Stimulated activated CD8-positive, alpha-beta memory T cell treated with anti-CD3 and anti-CD28 coated beads, Interleukin-7, amount 100 ng/mL, for 24 hours (primary cell): ENCODE measurements around the gene FIGLA.

Experiments used
- DNase-seq: peaks from one replicate; pipeline ENCODE4 v3.0.0-alpha.2; 2020; ENCODE audit warnings: low read depth

The FIGLA gene, protein sequence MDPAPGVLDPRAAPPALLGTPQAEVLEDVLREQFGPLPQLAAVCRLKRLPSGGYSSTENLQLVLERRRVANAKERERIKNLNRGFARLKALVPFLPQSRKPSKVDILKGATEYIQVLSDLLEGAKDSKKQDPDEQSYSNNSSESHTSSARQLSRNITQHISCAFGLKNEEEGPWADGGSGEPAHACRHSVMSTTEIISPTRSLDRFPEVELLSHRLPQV

DNA sequence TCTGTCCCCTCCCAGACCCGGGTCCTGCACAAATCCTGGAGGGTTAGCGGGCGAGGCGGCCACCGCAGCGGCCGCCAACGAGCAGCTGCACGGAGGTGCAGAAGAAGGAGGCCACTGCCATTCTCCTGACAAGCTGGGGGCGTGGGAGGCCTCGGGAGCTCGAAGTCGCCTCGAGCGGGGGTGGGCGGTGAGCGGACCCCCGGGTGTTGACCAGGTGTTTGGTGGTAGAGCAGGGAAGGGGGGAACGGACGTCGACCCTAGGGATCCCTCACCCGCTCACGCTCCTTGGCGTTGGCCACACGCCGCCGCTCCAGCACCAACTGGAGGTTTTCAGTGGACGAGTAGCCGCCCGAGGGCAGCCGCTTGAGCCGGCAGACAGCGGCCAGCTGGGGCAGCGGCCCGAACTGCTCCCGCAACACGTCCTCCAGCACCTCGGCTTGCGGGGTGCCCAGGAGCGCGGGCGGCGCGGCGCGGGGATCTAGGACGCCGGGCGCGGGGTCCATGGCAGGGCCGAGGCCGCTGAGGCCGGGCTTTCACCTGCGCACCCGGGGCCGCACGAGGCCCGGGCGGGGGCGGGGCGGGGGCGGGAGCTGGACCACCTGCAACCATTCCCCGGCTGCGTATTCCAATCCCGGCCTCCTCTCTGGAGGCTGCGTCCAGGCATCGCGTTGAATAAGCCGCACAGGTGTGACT, at the start of gene FIGLA:
Gene FIGLA, minus strand, starts transcription at position 508 of the 693 bp plus-strand sequence. Its CDS starts 5 bp downstream, at position 503.
- DNase-seq, result no peak

DNA sequence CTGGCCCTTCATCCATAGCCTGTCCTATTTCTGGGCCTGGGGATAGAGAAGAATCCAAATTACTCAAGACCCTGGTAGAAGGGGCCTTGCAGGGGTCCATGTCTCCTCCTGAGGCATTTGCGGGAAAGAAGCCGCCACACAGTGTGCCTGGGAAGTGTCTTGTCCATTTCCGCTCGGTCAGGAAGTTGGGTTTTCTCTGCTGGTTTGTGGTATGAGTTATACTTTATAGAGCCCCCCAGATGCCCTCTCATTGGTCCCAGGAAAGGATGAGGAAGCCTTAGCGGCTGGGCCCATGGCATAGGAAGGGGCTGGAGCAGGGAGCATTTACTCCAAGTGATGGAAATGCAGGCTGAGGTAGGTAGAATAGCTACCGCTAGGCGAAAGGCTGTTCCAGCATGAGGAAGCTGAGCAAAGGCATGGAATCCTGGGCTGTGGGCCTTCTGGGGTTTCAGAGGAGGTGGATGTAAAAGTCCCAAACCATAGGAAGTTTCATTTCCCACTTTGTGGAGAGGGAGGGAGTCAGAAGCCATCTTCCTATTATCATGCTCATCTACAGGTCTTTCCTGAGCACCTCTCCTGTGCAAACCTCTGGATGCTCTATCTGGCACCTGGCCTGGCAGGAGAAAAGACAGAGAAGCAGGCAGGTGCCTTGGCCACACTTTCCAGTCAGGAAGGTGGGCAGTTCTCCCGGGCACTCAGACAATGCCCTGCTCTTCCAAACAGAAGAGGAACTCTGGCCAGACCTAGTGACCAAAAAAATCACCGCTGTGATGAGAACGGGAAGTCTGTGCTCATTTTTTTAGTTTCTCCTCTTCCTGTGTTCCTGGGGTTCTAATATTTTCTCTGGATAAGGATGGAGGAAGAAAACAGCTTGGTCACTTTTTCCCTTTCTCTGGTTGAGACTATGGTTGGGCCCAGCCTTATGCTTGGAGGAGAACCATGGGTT, 47.8 kb upstream of the FIGLA start:
- no peak for DNase-seq

DNA sequence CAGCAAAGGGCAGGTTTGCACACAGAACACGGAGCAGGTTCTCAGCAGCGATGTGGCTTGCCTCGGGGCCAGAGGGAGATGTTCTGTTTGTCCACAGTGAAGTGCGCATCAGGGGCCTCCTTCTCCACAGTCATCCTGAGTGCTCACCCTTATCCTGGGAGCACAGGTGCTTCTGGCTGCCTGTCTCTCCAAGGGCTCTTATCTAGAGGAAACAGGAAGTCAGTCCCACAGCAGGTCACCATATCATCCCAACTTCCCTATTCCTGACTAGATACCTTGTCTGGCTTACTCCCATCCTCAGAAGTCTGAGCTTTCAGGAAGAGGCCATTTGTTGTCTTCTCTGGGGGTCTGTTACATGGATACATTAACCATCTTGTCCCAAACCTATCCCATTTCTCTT, 45.2 kb upstream of the FIGLA start, which contains the start of gene CD207:
Gene CD207, minus strand, starts transcription at position 174 of the 400 bp plus-strand sequence. Its CDS starts 40 bp downstream, at position 134.
- no peak for DNase-seq

- no peak for DNase-seq
These were observed 44.4 kb upstream of the FIGLA start for GRCh38 chr2:70834881-70835280.

DNA sequence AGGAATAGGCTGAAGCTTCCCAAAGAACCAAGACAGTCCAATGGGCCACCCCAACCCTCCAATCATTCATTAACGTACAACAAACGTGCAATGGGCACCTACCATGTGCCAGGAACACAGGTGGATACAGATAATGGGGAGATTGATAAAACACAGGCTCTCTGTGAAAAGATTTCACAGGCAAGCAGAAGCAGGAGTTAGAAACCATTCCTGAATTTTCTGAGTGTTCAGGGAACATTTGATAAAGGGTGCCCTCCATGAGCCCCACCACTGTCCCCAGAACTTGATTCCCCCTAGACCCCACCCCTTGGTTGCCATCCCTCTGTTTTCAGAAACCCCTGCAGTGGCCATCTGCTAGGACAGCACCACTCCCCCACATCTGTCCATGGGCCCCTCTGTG, 43.7 kb upstream of the FIGLA start:
- no peak for DNase-seq

GRCh38 chr2:70833246-70833645, 42.8 kb upstream of the FIGLA start:
- no peak for DNase-seq

GRCh38 chr2:70832386-70832785, 41.9 kb upstream of the FIGLA start:
- DNase-seq, result no peak

DNA sequence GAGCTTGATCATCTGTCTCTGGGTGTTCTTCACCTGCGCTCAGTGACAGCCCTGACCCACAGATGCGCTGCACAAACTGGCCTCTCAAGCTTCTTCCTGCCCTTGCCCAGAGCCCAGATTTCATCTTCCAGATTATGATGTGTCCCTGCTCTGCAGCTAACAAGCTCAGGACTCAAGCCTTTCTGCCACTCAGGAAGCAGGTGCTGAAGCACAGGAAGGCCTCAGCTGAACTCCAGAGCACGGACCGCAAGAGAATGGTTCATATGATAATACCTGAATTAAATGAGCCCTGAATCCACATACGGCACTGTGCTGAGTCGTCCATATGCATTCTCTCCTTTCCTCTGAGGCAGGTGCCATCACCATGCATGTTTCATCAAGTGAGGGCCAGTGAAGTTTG, 41.4 kb upstream of the FIGLA start:
- no peak for DNase-seq

DNA sequence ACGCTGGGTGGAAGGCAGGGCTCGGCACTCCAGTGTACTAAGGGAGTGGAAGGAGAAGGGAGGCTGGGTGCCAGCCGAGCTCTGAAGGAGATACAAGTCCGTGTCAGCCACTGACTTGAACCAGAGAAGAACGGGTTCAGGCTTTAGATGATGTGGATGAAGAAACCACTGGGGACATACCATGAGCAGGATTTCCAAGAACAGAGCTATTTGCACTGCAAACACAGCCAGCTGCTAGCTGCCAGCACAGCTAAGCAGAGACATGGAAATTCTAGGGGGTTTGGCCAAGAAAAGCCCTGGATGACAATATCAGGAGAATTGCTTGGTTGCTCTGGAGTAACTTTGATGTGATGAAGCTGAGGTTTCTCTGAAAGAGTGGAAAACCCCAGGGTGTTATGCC, 39.9 kb upstream of the FIGLA start:
- DNase-seq, result no peak

DNA sequence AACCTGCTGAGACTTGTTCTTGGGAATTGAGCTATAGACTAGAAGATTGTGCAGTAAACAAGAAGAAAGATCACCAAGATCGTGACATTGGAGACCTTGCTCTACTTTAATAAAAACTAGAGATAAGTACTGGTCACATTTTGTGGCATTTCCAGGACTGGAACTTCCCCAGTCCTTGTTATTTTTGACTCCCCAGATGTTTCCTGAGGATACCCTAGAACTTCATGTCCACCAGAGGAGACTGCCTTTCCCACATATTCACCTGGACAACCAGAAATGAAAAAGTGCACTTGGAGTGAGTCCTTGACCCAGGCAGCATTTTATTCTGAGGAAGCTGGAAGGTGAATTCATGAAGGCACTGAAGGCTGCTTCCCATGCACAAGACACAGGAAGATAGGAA, 39.5 kb upstream of the FIGLA start:
- DNase-seq, result no peak

DNA sequence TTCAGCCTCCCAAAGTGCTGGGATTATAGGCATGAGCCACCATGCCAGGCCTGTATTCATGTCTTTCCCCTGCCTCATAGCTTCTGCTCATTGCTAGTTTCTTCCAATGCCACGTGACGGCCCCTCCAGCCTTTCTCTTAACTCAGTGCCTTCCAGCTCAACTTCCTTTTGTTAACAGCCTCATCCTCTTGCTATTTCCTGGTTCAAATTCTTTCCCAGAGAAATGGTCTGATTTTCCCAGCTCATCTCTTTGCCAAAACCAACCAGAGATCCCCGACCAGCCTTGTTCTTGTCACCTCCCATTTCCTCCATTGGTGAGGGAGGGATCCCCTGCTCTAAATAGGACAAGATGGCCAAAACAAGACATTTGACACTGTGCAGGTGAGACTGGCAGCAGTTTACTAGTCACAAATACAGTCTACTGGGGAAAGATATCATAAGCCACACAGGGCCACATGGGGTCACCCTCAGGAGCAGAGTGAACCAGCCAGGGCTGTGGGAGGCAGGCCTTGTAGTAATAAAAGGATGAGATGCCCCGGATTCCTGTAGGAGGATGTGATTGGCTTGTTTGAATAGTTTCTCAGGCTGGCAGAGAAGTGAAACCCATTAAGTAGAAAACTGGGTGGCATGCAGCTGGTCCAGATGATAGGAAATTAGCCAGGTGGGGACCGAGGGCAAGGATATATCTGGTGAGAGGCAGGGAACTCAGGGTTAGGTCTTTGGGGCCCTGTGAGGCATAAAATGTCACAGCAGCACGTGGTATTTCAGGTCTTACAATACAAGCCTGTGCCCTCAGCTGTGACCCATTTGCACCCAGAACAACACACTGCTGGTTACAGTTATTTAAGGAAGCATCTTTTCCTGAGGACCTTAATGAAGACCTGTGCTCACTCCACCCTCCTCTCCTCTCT, 38.7 kb upstream of the FIGLA start:
- DNase-seq, result no peak

- DNase-seq, result no peak
These were observed 37.7 kb upstream of the FIGLA start for GRCh38 chr2:70828115-70828514.

DNA sequence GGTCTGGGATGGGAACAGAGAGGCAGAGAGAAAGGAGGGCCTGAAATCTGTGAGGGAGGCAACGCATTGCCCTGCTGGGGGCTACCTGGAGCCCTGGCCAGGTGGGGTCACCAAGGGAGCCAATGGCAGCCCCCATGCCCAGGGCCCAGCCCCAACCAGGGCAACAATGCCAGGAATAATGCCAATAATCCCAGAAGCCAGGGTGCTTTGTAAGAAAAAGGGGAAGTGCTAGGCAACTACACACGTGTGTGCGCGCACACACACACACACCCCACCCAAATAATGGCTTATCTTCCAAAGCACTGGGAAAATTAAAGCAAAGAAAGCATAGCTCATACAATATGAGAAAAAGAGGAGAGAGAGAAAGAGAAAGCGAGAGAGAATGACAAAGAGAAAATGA, 36.9 kb upstream of the FIGLA start:
- no peak for DNase-seq

- no peak for DNase-seq
These were observed 36.4 kb upstream of the FIGLA start for GRCh38 chr2:70826696-70827350.

DNA sequence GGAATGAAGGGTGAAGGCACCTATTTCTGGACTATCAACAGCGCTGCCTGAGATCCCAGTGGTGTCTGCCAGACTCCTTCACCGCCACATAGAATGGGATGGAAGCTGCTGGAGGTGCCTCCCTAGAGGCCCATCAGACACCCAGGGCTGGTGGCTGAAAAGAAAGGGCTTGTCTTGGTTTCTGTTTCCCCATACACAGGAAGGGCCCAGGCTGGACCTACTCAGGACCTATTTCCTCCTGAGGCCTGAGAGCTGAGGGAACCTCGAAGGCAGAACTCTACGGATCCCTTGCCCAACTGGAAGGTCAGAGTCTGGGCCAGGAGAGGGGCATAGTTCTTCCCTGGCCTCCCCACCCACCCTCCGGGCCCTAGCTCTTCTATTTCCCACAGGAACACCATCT, 32.8 kb upstream of the FIGLA start:
- DNase-seq, result no peak

GRCh38 chr2:70822843-70823242, 32.4 kb upstream of the FIGLA start:
- no peak for DNase-seq

- DNase-seq, result no peak
These were observed 30.1 kb upstream of the FIGLA start, which contains the start of gene CLEC4F for GRCh38 chr2:70820499-70820898. Gene CLEC4F, minus strand, starts transcription at chr2:70820599. Its CDS starts 76 bp downstream, at chr2:70820523.

DNA sequence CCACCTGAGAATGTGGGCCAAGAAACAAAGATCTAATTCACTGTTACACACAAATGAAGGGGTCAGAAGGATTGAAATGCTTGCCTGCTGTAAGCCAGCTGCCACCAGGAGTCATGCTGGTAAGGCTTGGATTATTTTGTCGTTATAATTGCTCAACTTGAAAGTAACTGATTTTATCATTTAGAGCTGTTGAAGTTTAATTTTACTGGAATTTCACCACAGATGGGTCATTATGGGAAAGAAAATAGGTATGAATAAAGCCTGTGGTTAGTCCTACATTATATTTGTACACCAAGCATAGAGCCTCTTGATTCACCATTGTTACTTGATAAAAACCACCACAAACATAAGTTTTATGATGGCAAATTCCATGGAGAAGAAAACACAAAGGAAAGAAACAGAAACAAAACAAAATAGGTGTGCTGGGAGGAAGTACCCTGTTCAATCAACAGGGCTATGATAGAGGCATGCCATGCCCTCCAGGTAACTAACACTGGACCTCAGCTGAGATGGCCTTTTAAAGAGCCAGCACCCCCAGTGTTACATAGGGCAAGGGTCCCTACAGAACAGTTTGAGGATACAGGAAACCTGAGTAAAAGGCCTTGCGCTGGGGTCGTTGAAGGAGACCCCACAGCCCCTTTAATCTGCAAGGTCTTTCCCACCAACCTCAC, 27.0 kb upstream of the FIGLA start:
- no peak for DNase-seq

- DNase-seq, result no peak
These were observed 26.3 kb upstream of the FIGLA start for GRCh38 chr2:70816726-70817125.
